ENCODE results near the gene SETDB1. TPM values are rescaled to one million over a fixed set of nuclear protein-coding genes. Genes with fewer than 3 reads are reported as not detected.

The SETDB1 gene
- total and polyA plus RNA-seq, 5 donors from 2014 or later: 9.4 to 48.7 (median 12.6) TPM

GRCh38 chr1:150992626-150993025, 66.5 kb downstream of the SETDB1 start:
- peaks cover 4% of the 10 kb centered on the region for H3K4me1 ChIP-seq (ENCODE audit: control insufficient read depth, insufficient read depth, low read length, poor library complexity, severe bottlenecking)
- H3K4me3 ChIP-seq (ENCODE audit: low read depth, low read length): no peak overlapping the region
- Mint-ChIP-seq H3K27ac (no peak overlapping the region), H3K4me3 (no peak overlapping the region), H3K4me1 (peaks cover 0 to 6% (median 3%) of the 10 kb centered on the region in 4 donors), H3K27me3 (no peaks in the 10 kb centered on the region), H3K36me3 (peaks cover 7% of the 10 kb centered on the region), H3K9me3 (no peaks in the 10 kb centered on the region)
- no peaks in the 10 kb centered on the region for H3K9me3 ChIP-seq (ENCODE audit: control insufficient read depth in 2 of 2, low read length in 2 of 2)
- ATAC-seq (ENCODE audit: low read depth in 2 of 2): no peak
- no peak overlapping the region for H3K27ac ChIP-seq (ENCODE audit: insufficient read depth, low read length, poor library complexity, severe bottlenecking)
- no peak for DNase-seq
- no peaks in the 10 kb centered on the region for H3K27me3 ChIP-seq (ENCODE audit: control insufficient read depth, insufficient read depth, low read length)
- peaks cover 9% of the 10 kb centered on the region for H3K36me3 ChIP-seq (ENCODE audit: control insufficient read depth, insufficient read depth, low read length)

GRCh38 chr1:150994248-150994647, 68.1 kb downstream of the SETDB1 start:
- Histone ChIP-seq H3K9me3 (ENCODE audit: control insufficient read depth in 2 of 2, low read length in 2 of 2) (no peaks in the 10 kb centered on the region), H3K4me3 (ENCODE audit: low read depth, low read length) (no peak overlapping the region), H3K36me3 (ENCODE audit: control insufficient read depth, insufficient read depth, low read length) (peaks cover 22% of the 10 kb centered on the region), H3K27me3 (ENCODE audit: control insufficient read depth, insufficient read depth, low read length) (no peaks in the 10 kb centered on the region), H3K27ac (ENCODE audit: insufficient read depth, low read length, poor library complexity, severe bottlenecking) (no peak overlapping the region), H3K4me1 (ENCODE audit: control insufficient read depth, insufficient read depth, low read length, poor library complexity, severe bottlenecking) (peaks cover 4% of the 10 kb centered on the region)
- no peaks in the 10 kb centered on the region for H3K27me3 Mint-ChIP-seq
- H3K4me1 Mint-ChIP-seq: peaks cover 0 to 6% (median 3%) of the 10 kb centered on the region in 4 donors
- peaks cover 11% of the 10 kb centered on the region for H3K36me3 Mint-ChIP-seq
- no peaks in the 10 kb centered on the region for H3K9me3 Mint-ChIP-seq
- H3K27ac Mint-ChIP-seq: no peak overlapping the region
- ATAC-seq (ENCODE audit: low read depth in 2 of 2): no peak
- DNase-seq: no peak
- peak overlapping the region in 1 of 4 donors; percentile 29 for H3K4me3 Mint-ChIP-seq

- ATAC-seq (ENCODE audit: low read depth in 2 of 2) (no peak), DNase-seq (no peak)
- Mint-ChIP-seq H3K27ac (peak overlapping the region in 1 of 3 donors; percentile 83), H3K4me3 (no peak overlapping the region), H3K4me1 (peaks cover 0 to 8% (median 3%) of the 10 kb centered on the region in 4 donors), H3K27me3 (no peaks in the 10 kb centered on the region), H3K36me3 (peaks cover 15% of the 10 kb centered on the region), H3K9me3 (no peaks in the 10 kb centered on the region)
- no peak overlapping the region for H3K4me3 ChIP-seq (ENCODE audit: low read depth, low read length)
- H3K4me1 ChIP-seq (ENCODE audit: control insufficient read depth, insufficient read depth, low read length, poor library complexity, severe bottlenecking): peaks cover 4% of the 10 kb centered on the region
- H3K9me3 ChIP-seq (ENCODE audit: control insufficient read depth in 2 of 2, low read length in 2 of 2): no peaks in the 10 kb centered on the region
- no peaks in the 10 kb centered on the region for H3K27me3 ChIP-seq (ENCODE audit: control insufficient read depth, insufficient read depth, low read length)
- no peak overlapping the region for H3K27ac ChIP-seq (ENCODE audit: insufficient read depth, low read length, poor library complexity, severe bottlenecking)
- peaks cover 27% of the 10 kb centered on the region for H3K36me3 ChIP-seq (ENCODE audit: control insufficient read depth, insufficient read depth, low read length)
Observed at GRCh38 chr1:150995460-150995859, 69.3 kb downstream of the SETDB1 start.

- H3K4me3 ChIP-seq (ENCODE audit: low read depth, low read length): peak overlapping the region; percentile 27
- H3K4me1 ChIP-seq (ENCODE audit: control insufficient read depth, insufficient read depth, low read length, poor library complexity, severe bottlenecking): peaks cover 4% of the 10 kb centered on the region
- DNase-seq (peak in 1 of 3 donors; percentile 42), ATAC-seq (ENCODE audit: low read depth in 2 of 2) (no peak)
- H3K9me3 Mint-ChIP-seq: no peaks in the 10 kb centered on the region
- no peaks in the 10 kb centered on the region for H3K27me3 Mint-ChIP-seq
- no peaks in the 10 kb centered on the region for H3K27me3 ChIP-seq (ENCODE audit: control insufficient read depth, insufficient read depth, low read length)
- H3K27ac Mint-ChIP-seq: peak overlapping the region in 1 of 3 donors; percentile 83
- H3K4me3 Mint-ChIP-seq: peak overlapping the region in 1 of 4 donors; percentile 13
- peaks cover 30% of the 10 kb centered on the region for H3K36me3 ChIP-seq (ENCODE audit: control insufficient read depth, insufficient read depth, low read length)
- peaks cover 0 to 13% (median 5%) of the 10 kb centered on the region in 4 donors for H3K4me1 Mint-ChIP-seq
- H3K9me3 ChIP-seq (ENCODE audit: control insufficient read depth in 2 of 2, low read length in 2 of 2): no peaks in the 10 kb centered on the region
- no peak overlapping the region for H3K27ac ChIP-seq (ENCODE audit: insufficient read depth, low read length, poor library complexity, severe bottlenecking)
- peaks cover 18% of the 10 kb centered on the region for H3K36me3 Mint-ChIP-seq
Observed at GRCh38 chr1:150995896-150996295, 69.7 kb downstream of the SETDB1 start.

GRCh38 chr1:150997126-150997872, 71.1 kb downstream of the SETDB1 start:
- no peak overlapping the region for H3K4me3 Mint-ChIP-seq

GRCh38 chr1:150997949-150998348, 71.8 kb downstream of the SETDB1 start:
- peaks cover 37% of the 10 kb centered on the region for H3K36me3 ChIP-seq (ENCODE audit: control insufficient read depth, insufficient read depth, low read length)
- H3K27ac ChIP-seq (ENCODE audit: insufficient read depth, low read length, poor library complexity, severe bottlenecking): no peak overlapping the region
- H3K4me1 Mint-ChIP-seq: peaks cover 0 to 31% (median 22%) of the 10 kb centered on the region in 4 donors
- peaks cover 29% of the 10 kb centered on the region for H3K36me3 Mint-ChIP-seq
- no peaks in the 10 kb centered on the region for H3K27me3 ChIP-seq (ENCODE audit: control insufficient read depth, insufficient read depth, low read length)
- H3K27me3 Mint-ChIP-seq: no peaks in the 10 kb centered on the region
- peaks cover 12% of the 10 kb centered on the region for H3K4me1 ChIP-seq (ENCODE audit: control insufficient read depth, insufficient read depth, low read length, poor library complexity, severe bottlenecking)
- DNase-seq: no peak
- no peak overlapping the region for H3K4me3 Mint-ChIP-seq
- H3K4me3 ChIP-seq (ENCODE audit: low read depth, low read length): no peak overlapping the region
- H3K9me3 Mint-ChIP-seq: no peaks in the 10 kb centered on the region
- ATAC-seq (ENCODE audit: low read depth in 2 of 2): no peak
- H3K27ac Mint-ChIP-seq: peak overlapping the region in 1 of 3 donors; percentile 63
- no peaks in the 10 kb centered on the region for H3K9me3 ChIP-seq (ENCODE audit: control insufficient read depth in 2 of 2, low read length in 2 of 2)

More at GRCh38 chr1:150997126-150997872, 71.1 kb downstream of the SETDB1 start:
- peaks cover 25% of the 10 kb centered on the region for H3K36me3 Mint-ChIP-seq
- H3K4me1 Mint-ChIP-seq: peaks cover 0 to 25% (median 16%) of the 10 kb centered on the region in 4 donors
- H3K4me3 ChIP-seq (ENCODE audit: low read depth, low read length): no peak overlapping the region
- H3K27me3 ChIP-seq (ENCODE audit: control insufficient read depth, insufficient read depth, low read length): no peaks in the 10 kb centered on the region
- no peak overlapping the region for H3K27ac ChIP-seq (ENCODE audit: insufficient read depth, low read length, poor library complexity, severe bottlenecking)
- no peaks in the 10 kb centered on the region for H3K27me3 Mint-ChIP-seq
- H3K27ac Mint-ChIP-seq: peak overlapping the region in 1 of 3 donors; percentile 63
- ATAC-seq (ENCODE audit: low read depth in 2 of 2): no peak
- peaks cover 35% of the 10 kb centered on the region for H3K36me3 ChIP-seq (ENCODE audit: control insufficient read depth, insufficient read depth, low read length)
- DNase-seq: no peak
- H3K9me3 Mint-ChIP-seq: no peaks in the 10 kb centered on the region
- H3K4me1 ChIP-seq (ENCODE audit: control insufficient read depth, insufficient read depth, low read length, poor library complexity, severe bottlenecking): peaks cover 5% of the 10 kb centered on the region
- H3K9me3 ChIP-seq (ENCODE audit: control insufficient read depth in 2 of 2, low read length in 2 of 2): no peaks in the 10 kb centered on the region

GRCh38 chr1:150999051-150999674, 73.0 kb downstream of the SETDB1 start:
- no peak overlapping the region for H3K4me3 Mint-ChIP-seq
- no peak for DNase-seq

More at GRCh38 chr1:150999051-150999674, 73.0 kb downstream of the SETDB1 start:
- no peaks in the 10 kb centered on the region for H3K9me3 Mint-ChIP-seq
- peaks cover 37% of the 10 kb centered on the region for H3K36me3 ChIP-seq (ENCODE audit: control insufficient read depth, insufficient read depth, low read length)
- peaks cover 0 to 39% (median 26%) of the 10 kb centered on the region in 4 donors for H3K4me1 Mint-ChIP-seq
- H3K4me3 ChIP-seq (ENCODE audit: low read depth, low read length): no peak overlapping the region
- no peaks in the 10 kb centered on the region for H3K9me3 ChIP-seq (ENCODE audit: control insufficient read depth in 2 of 2, low read length in 2 of 2)
- ATAC-seq (ENCODE audit: low read depth in 2 of 2): no peak
- no peaks in the 10 kb centered on the region for H3K27me3 Mint-ChIP-seq
- H3K27me3 ChIP-seq (ENCODE audit: control insufficient read depth, insufficient read depth, low read length): no peaks in the 10 kb centered on the region
- H3K27ac Mint-ChIP-seq: peak overlapping the region in 2 of 3 donors; percentile 42 to 63
- peaks cover 23% of the 10 kb centered on the region for H3K4me1 ChIP-seq (ENCODE audit: control insufficient read depth, insufficient read depth, low read length, poor library complexity, severe bottlenecking)
- no peak overlapping the region for H3K27ac ChIP-seq (ENCODE audit: insufficient read depth, low read length, poor library complexity, severe bottlenecking)
- H3K36me3 Mint-ChIP-seq: peaks cover 30% of the 10 kb centered on the region

Data from CD4-positive, CD25-positive, alpha-beta regulatory T cell (primary cell).